GM12878 (cell line): ENCODE data around the gene MSH3. TPM values are rescaled to one million over a fixed set of nuclear protein-coding genes. Genes with fewer than 3 reads are reported as not detected.
"Not testable (repeated sequence)": the region's sequence is repeated elsewhere in the genome, so short reads cannot be mapped to it uniquely, and the experiment has no call there.

Experiments
- ATAC-seq: fragments of 200-7000 bp; cut with Tn5 transposase; 3 replicates; pipeline ENCODE4 v1.9.1; 2020; ENCODE audit warnings: mild to moderate bottlenecking, moderate library complexity
- BruUV-seq: library from RNA; stranded (reverse); fragments of 400-500 nt; replicated peaks from 2 replicates; lab custom pipeline; 2021; lab: Mats Ljungman, UMichigan
- CTCF ChIA-PET: fragments of 300-600 bp; sonication (Branson Sonifier 250); formaldehyde crosslinking; extraction: SDS; loops from one replicate; lab custom pipeline; 2021; ENCODE audit warnings: inconsistent platforms; lab: Yijun Ruan, JAX
- POLR2A ChIA-PET: fragments of 350-600 bp; formaldehyde crosslinking; extraction: SDS; loops from one replicate; lab custom pipeline; 2021; ENCODE audit warnings: inconsistent platforms; lab: Charles Lee
- RAD21 ChIA-PET: fragments of 300-600 bp; sonication (Branson Sonifier 250); formaldehyde crosslinking; loops from one replicate; lab custom pipeline; 2023; ENCODE audit warnings: antibody characterized with exemption; ENCODE audit not compliant: unreplicated experiment; lab: Charles Lee
- SMC1A ChIA-PET: fragments of 300-600 bp; sonication (Branson Sonifier 250); formaldehyde crosslinking; loops from one replicate; lab custom pipeline; 2023; ENCODE audit not compliant: unreplicated experiment, uncharacterized antibody; lab: Charles Lee
- DNase-seq: peaks from one replicate; pipeline ENCODE4 v3.0.0-alpha.2; 2011; ENCODE audit warnings: low read depth, low spot score
- FAIRE-seq: peaks from 3 replicates; lab custom pipeline; 2011; peaks lifted over from hg19 to GRCh38; lab: Jason Lieb, UNC
- H2AFZ ChIP-seq: 2 replicates; pipeline ENCODE4 v1.6.0; 2011; ENCODE audit warnings: low read depth, low read length, control low read depth; ENCODE audit not compliant: control insufficient read depth
- H3K27ac ChIP-seq: 2 replicates; pipeline ENCODE4 v1.5.1; 2011; ENCODE audit warnings: control low read depth; ENCODE audit not compliant: control insufficient read depth, insufficient read depth
- H3K27me3 ChIP-seq, 2 experiments: replicated peaks in 1 of 2; 2 replicates each; pipeline versions ENCODE4 v1.6.0 to v1.6.1; 2011; ENCODE audit warnings: low read length in 1 of 2; ENCODE audit not compliant: control insufficient read depth in 2 of 2, insufficient read depth in 2 of 2
- H3K36me3 ChIP-seq, 2 experiments: 2 replicates each; pipeline ENCODE4 v1.5.1; 2011; ENCODE audit warnings: low read length in 1 of 2; ENCODE audit not compliant: control insufficient read depth in 2 of 2, insufficient read depth in 2 of 2
- H3K4me1 ChIP-seq: 2 replicates; pipeline ENCODE4 v1.6.1; 2011; ENCODE audit warnings: mild to moderate bottlenecking, low read length, moderate library complexity, mixed read lengths; ENCODE audit not compliant: control insufficient read depth, insufficient read depth
- H3K4me2 ChIP-seq: 2 replicates; pipeline ENCODE4 v1.6.0; 2011; ENCODE audit warnings: control low read depth; ENCODE audit not compliant: control insufficient read depth, insufficient read depth
- H3K4me3 ChIP-seq: fragments of 200-600 bp; sonication (generic); 2 replicates; pipeline ENCODE4 v1.5.1; 2016
- H3K79me2 ChIP-seq: 2 replicates; pipeline ENCODE4 v1.6.0; 2011; ENCODE audit warnings: low read length; ENCODE audit not compliant: control insufficient read depth, insufficient read depth
- H3K9ac ChIP-seq: 2 replicates; pipeline ENCODE4 v1.8.0; 2011; ENCODE audit warnings: low read length, control low read depth, mixed read lengths; ENCODE audit not compliant: control insufficient read depth, insufficient read depth
- H3K9me3 ChIP-seq: replicated peaks from 3 replicates; pipeline ENCODE4 v1.5.1; 2011; ENCODE audit warnings: mild to moderate bottlenecking, low read length; ENCODE audit not compliant: control insufficient read depth, insufficient read depth
- H4K20me1 ChIP-seq: 2 replicates; pipeline ENCODE4 v1.6.0; 2011; ENCODE audit not compliant: control insufficient read depth, insufficient read depth
- BHLHE40 ChIP-seq, 2 experiments: fragments of 450-650 bp in 1 of 2; IDR thresholded peaks; 2 replicates each; pipeline ENCODE4 v1.6.1; 2011 to 2017; ENCODE audit warnings: low read depth in 2 of 2, borderline replicate concordance in 1 of 2, improper control_type of control experiment in 1 of 2, low read length in 1 of 2, mild to moderate bottlenecking in 1 of 2
- ESRRA ChIP-seq: IDR thresholded peaks from 2 replicates; pipeline ENCODE4 v1.6.1; 2012; ENCODE audit warnings: mild to moderate bottlenecking, low read length, improper control_type of control experiment
- JUND ChIP-seq: IDR thresholded peaks from 2 replicates; pipeline ENCODE4 v1.6.1; 2012; ENCODE audit warnings: low read depth, mild to moderate bottlenecking, low read length, improper control_type of control experiment, moderate library complexity
- POLR2AphosphoS5 ChIP-seq: IDR thresholded peaks from 2 replicates; pipeline ENCODE4 v1.6.1; 2011; ENCODE audit warnings: mild to moderate bottlenecking, low read length, inconsistent platforms
- ZNF217 ChIP-seq: fragments of 450-650 bp; IDR thresholded peaks from 2 replicates; pipeline ENCODE4 v1.6.1; 2017; ENCODE audit warnings: antibody characterized with exemption, mild to moderate bottlenecking
- WGBS: methylation state at CpG from one replicate; pipeline ENCODE4 v1.1.6; 2016; ENCODE audit warnings: low lambda C conversion rate; ENCODE audit not compliant: insufficient replicate concordance, insufficient coverage; ENCODE audit errors: missing lambda C conversion rate; 5-methylcytosine and 5-hydroxymethylcytosine counted together
- in situ Hi-C: fragments of 300-500 bp; cut with MboI; formaldehyde crosslinking; loops from 9 replicates; pipeline ENCODE4 v1.14.3; 2018; ENCODE audit warnings: mixed read lengths
- intact Hi-C: fragments of 100-400 bp; cut with micrococcal nuclease; formaldehyde crosslinking; loops from one replicate; pipeline ENCODE4 v1.14.2; 2022; ENCODE audit not compliant: unreplicated experiment
- polyA plus RNA-seq, 11 experiments: library from polyadenylated mRNA; depleted of rRNA in 4 of 11; unstranded in 6 of 11; stranded (reverse) in 5 of 11; fragments of >200 nt; fragmentation: Nextera tagmentation in 4 of 11; fragmentation: Illumina TruSeq in 1 of 11; extraction: Ambion mirVana in 4 of 11; extraction: Trizol in 1 of 11; gene quantifications; 1 replicate in 1 of 11; 2 replicates in 10 of 11; pipeline versions ENCODE4 v1.2.1 to v1.2.3, GENCODE V29; 2011 to 2016; ENCODE audit warnings: inconsistent platforms in 2 of 11, missing spikeins in 2 of 11, low read depth in 1 of 11
- total RNA-seq, 4 experiments: library from RNA; depleted of rRNA in 3 of 4; stranded (reverse); fragments of >200 nt in 3 of 4; fragmentation: Illumina TruSeq in 1 of 4; extraction: Trizol in 1 of 4; gene quantifications; 2 replicates each; pipeline versions ENCODE4 v1.2.1 to v1.2.3, GENCODE V29; 2013 to 2021
- TF ChIP-seq, protein P1 (sequence below): fragments of 450-650 bp; IDR thresholded peaks from 2 replicates; pipeline ENCODE4 v1.6.1; 2016; ENCODE audit warnings: mild to moderate bottlenecking, moderate library complexity, borderline replicate concordance

MSH3 gene
- total and polyA plus RNA-seq, 10 of the 15 experiments (the other 5 are each of a cell fraction or from before 2014, with no cell fraction given): 4.7 to 17.5 (median 12.2) TPM

GRCh38 chr5:80659106-80659505, 4.7 kb downstream of the MSH3 start:
- ChIA-PET POLR2A (no interaction called here), CTCF (interaction anchor here (1.0 to 1.1 kb wide), 2 partner anchors 178 kb away, joined by 3 read pairs; no protein-coding TSS in a partner anchor), RAD21 (no interaction called here), SMC1A (no interaction called here)
- peaks cover 0 to 11% of the 10 kb centered on the region in 2 experiments; a peak in 2 of 4 replicates for H3K36me3 ChIP-seq
- ATAC-seq (no peak), DNase-seq (no peak), FAIRE-seq (no peak)
- H2AFZ ChIP-seq: no peak overlapping the region
- no peak overlapping the region for H3K9ac ChIP-seq
- no peaks in the 10 kb centered on the region; the same call in 2 of the 3 replicates for H3K9me3 ChIP-seq
- no peaks in the 10 kb centered on the region for H3K4me1 ChIP-seq
- TF ChIP-seq ESRRA: no peak
- TF ChIP-seq BHLHE40 (IDR thresholded peaks at IDR 0.05; ENCODE audit: borderline replicate concordance in 1 of 2, low read depth in 2 of 2, low read length in 1 of 2): no peak
- TF ChIP-seq, protein P1, sequence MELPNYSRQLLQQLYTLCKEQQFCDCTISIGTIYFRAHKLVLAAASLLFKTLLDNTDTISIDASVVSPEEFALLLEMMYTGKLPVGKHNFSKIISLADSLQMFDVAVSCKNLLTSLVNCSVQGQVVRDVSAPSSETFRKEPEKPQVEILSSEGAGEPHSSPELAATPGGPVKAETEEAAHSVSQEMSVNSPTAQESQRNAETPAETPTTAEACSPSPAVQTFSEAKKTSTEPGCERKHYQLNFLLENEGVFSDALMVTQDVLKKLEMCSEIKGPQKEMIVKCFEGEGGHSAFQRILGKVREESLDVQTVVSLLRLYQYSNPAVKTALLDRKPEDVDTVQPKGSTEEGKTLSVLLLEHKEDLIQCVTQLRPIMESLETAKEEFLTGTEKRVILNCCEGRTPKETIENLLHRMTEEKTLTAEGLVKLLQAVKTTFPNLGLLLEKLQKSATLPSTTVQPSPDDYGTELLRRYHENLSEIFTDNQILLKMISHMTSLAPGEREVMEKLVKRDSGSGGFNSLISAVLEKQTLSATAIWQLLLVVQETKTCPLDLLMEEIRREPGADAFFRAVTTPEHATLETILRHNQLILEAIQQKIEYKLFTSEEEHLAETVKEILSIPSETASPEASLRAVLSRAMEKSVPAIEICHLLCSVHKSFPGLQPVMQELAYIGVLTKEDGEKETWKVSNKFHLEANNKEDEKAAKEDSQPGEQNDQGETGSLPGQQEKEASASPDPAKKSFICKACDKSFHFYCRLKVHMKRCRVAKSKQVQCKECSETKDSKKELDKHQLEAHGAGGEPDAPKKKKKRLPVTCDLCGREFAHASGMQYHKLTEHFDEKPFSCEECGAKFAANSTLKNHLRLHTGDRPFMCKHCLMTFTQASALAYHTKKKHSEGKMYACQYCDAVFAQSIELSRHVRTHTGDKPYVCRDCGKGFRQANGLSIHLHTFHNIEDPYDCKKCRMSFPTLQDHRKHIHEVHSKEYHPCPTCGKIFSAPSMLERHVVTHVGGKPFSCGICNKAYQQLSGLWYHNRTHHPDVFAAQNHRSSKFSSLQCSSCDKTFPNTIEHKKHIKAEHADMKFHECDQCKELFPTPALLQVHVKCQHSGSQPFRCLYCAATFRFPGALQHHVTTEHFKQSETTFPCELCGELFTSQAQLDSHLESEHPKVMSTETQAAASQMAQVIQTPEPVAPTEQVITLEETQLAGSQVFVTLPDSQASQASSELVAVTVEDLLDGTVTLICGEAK: no peak
- no peak for TF ChIP-seq ZNF217
- TF ChIP-seq POLR2AphosphoS5: no peak
- TF ChIP-seq JUND: no peak
- no peaks in the 10 kb centered on the region for H4K20me1 ChIP-seq
- no TSS peak for BruUV-seq
- intact Hi-C loops (loop anchor here (5.0 to 10.0 kb wide), 2 partner anchors 177 to 1044 kb away; partner anchors contain the start of gene TENT2), in situ Hi-C loops (no loop called here)
- H3K27ac ChIP-seq: no peak overlapping the region
- H3K4me3 ChIP-seq: no peak overlapping the region
- no peak overlapping the region for H3K4me2 ChIP-seq
- no peaks in the 10 kb centered on the region for H3K27me3 ChIP-seq
- WGBS: 92% methylated on average over 5 of the region's 5 CpGs
- H3K79me2 ChIP-seq: peaks cover 15% of the 10 kb centered on the region

- H3K36me3 ChIP-seq: peaks cover 0 to 21% of the 10 kb centered on the region in 2 experiments; a peak in 3 of 4 replicates
- H3K27ac ChIP-seq, H3K4me3 ChIP-seq, BruUV-seq, H3K27me3 ChIP-seq, intact Hi-C loops, H3K4me2 ChIP-seq, H3K4me1 ChIP-seq, H3K9ac ChIP-seq, H2AFZ ChIP-seq, in situ Hi-C loops, DNase-seq, H4K20me1 ChIP-seq, H3K9me3 ChIP-seq, H3K79me2 ChIP-seq, RAD21 ChIA-PET, ATAC-seq, FAIRE-seq, SMC1A ChIA-PET: not testable (repeated sequence)
- POLR2A ChIA-PET: interaction anchor here (0.6 kb wide), 1 partner anchor 62 kb away, joined by 3 read pairs; no protein-coding TSS in a partner anchor
- CTCF ChIA-PET: interaction anchor here (0.8 to 0.9 kb wide), 2 partner anchors 10 to 11 kb away, joined by 3 read pairs; no protein-coding TSS in a partner anchor
- 96% methylated on average over 7 of the region's 7 CpGs for WGBS
These were observed 6.2 kb downstream of the MSH3 start for GRCh38 chr5:80660661-80661060.
